NCI-H2196 treated with DMSO at 0.1 percent for 48 hours (cell line): ENCODE measurements around the gene MACROH2A2.
"Not testable (repeated sequence)": the region's sequence is repeated elsewhere in the genome, so short reads cannot be mapped to it uniquely, and the experiment has no call there.

Source experiments
- DNase-seq: peaks from one replicate; lab custom pipeline; 2025; ENCODE audit not compliant: unreplicated experiment; lab: John Stamatoyannopoulos, UW

Gene MACROH2A2

DNA sequence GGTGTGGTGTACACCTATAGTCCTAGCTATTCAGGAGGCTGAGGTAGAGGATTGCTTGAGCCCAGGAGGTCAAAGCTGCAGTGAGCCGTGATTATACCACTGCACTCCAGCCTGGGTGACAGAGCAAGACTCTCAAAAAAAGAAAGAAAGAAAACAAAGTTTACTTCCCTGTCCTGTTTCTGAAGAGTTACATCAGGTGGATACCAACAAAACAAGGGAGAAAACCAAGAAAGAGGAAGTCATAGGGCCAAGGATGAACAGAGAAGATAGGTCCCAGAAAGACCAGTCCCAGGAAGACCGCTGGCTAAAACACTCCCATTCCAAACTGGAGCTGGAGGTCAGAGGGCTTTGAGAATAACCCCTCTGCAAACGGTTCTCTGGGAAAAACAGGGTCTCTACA lies 13.5 kb downstream of the MACROH2A2 start:
- no peak for DNase-seq

DNA sequence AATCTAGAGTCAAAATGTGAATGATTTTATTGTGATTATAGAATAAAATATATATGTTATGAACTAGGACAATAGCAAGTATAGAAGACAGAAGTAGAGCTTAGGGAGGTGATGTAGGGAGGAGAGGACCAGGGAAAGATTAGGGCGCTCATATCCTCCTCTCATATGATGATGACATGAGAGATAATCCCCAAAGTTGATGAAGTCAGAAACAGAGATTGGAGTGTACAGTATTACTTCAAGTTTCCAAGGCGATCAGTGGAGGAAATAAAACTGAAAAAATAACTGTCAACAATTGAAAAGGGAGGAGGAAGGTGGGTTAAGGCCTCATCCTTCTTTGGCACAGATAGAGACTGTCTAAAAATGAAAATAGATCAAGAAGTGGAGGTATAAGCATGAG lies 14.9 kb downstream of the MACROH2A2 start:
- DNase-seq = no peak

- DNase-seq = no peak
Measured at GRCh38 chr10:70068925-70069324, 16.3 kb downstream of the MACROH2A2 start.

DNA sequence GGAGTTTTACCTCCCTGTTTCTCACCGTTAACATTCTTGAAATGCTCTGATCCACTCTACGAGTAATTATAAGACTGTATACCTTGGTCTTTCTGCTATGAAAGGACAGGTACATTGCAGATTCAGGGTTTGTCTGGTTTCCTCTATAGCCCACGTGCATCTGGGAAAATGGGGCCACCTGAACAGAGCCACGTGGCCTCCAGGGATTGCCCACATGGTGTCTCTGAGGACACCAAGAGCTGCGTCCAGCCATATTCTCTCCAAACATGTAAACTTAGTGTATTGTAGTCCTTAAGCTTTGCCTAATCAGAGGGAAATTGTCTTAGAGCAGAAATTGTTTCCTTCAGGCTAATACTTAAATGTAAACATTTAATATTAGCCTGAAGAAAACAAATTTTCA lies 16.7 kb downstream of the MACROH2A2 start:
- DNase-seq = no peak

DNA sequence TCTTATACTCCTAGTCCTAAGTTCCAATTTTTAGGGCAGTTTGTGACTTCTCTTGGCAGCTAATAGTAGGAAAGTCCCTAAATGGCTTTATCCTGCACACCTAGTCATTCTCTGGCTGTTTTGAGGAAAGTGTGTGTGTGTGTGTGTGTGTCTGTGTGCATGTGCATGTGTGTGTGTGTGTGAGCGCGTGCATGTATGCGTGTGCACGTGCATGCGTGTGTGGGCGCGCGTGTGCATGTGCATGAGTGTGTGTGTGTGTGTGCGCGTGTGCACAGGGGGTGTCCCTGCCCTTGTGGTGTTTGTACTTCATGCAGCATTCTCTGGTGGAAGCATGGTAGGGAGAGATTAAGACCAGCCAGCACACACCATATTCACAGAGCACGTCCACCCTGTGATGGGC lies 18.2 kb downstream of the MACROH2A2 start:
- DNase-seq = no peak

DNA sequence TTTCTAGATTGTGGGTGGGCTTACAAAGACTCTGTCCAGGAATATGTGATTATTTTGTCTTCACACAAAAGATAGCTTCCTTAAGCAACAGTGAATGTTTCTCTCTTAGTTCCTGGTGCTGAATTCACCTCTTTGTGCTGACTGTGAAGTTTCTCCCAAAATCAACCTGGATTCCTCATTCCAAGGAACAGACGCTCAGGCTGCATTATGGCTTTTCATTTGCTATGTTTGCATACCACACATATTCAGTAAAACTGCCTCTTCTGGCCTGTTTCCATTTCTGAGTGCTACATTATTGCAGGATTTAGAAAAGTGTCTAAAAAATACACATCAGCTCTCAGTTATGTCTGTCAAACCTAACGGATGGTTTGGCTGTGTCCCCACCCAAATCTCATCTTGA lies 21.5 kb downstream of the MACROH2A2 start:
- DNase-seq = no peak

DNA sequence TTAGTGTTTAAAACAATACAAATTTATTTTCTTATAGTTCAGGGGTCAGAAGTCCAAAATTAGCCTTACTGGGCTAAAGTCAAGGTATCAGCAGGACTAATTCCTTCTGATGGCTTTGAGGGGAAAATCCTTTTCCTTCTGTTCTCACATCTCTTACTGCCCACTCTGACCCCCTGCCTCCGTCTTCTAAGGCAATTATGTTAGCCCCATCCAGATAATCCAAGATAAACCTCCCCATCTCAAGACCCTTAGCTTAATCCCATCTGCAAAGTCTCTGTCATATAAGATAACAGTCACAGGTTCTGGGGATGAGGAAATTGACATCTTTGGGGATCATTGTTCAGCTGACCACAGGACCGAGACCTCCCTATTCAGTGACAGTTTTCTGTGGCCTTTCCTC lies 22.3 kb downstream of the MACROH2A2 start:
- DNase-seq = no peak

- no peak for DNase-seq
Measured at GRCh38 chr10:70078329-70078728, 25.7 kb downstream of the MACROH2A2 start.

GRCh38 chr10:70078937-70079336 lies 26.3 kb downstream of the MACROH2A2 start:
- DNase-seq = no peak

- not testable (repeated sequence) for DNase-seq
Measured at GRCh38 chr10:70080789-70081188, 28.1 kb downstream of the MACROH2A2 start.

DNA sequence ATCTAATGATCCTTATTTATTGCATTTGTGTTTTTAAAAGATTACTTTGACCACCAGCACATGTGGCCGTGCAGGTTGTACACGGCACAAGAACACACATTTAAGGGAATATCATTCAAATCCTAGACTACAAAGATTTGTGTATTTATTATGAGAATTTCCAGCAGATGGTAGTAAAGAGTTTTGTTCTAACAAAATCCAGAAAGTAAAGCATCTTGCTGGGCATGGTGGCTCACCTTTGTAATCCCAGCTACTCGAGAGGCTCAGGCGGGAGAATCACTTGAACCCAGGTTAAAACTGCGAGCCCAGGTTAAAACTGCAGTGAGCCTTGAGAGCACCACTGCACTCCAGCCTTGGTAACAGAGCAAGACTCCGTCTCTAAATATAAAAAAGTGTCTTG lies 31.5 kb downstream of the MACROH2A2 start:
- no peak for DNase-seq

DNA sequence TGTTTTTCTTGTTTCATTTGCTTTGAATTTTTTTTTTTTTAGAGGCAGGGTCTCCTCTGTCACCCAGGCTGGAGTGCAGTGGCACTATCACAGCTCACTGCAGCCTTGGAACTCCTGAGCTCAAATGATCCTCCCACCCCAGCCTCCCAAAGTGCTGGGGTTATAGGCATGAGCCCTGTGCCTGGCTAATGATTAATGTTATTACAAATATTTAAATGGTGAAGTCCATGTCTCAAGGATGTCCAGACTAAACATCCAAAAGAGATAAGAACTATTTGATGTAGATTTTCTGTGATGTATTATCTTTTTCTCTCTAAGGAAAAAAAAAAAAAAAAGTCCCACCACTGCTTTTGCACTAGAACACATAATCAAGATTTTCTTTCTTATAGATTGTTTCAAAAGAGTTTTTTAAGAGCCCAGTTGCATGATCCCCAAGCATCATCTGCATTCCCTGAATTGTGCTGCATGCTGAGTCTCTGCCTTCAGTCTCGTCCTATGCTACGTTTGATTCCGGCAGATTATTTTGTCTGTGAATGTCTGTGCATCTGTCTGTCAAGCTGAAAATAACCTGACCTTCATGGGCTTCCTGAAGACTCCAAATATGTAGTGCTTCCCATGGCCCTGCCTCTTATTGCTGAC lies 33.4 kb downstream of the MACROH2A2 start:
- DNase-seq = no peak

GRCh38 chr10:70087616-70088307 lies 35.1 kb downstream of the MACROH2A2 start:
- no peak for DNase-seq

- DNase-seq = no peak
Measured at GRCh38 chr10:70088308-70088698, 35.7 kb downstream of the MACROH2A2 start.

DNA sequence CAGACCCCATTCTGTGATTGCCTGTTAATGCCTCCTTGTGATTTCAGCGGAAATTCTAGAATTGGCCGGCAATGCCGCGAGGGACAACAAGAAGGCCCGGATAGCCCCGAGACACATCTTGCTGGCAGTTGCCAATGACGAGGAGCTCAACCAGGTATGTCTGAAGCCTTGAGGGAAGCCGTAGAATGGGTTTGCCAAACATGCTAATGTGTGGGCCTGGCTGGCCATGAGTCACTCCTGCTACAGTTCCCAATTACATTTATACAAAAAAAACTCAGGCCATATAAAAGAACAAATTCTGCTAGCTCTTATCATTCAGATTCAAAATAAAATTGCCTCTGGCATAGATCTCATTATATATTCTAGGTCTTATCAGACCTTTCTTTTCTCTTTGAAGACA lies 37.4 kb downstream of the MACROH2A2 start:
- no peak for DNase-seq

DNA sequence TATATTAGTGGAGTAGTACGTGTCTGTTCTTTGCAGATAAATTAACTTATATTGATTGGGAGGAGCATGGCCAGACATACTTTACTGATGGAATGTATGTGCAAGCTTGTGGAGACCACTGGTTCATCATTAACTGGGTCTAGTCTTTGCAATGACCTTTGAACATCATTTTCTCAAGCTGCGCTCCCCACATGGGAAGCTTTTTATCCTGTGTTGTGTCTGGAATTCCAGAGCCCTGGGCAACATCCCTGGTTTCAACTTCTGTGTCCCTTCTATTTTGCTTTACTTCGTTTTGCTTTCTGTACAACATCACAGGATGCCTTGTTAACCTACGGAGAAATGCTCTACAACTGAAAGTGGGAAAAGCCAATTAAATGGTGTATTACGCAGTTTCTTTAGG lies 38.3 kb downstream of the MACROH2A2 start:
- no peak for DNase-seq

DNA sequence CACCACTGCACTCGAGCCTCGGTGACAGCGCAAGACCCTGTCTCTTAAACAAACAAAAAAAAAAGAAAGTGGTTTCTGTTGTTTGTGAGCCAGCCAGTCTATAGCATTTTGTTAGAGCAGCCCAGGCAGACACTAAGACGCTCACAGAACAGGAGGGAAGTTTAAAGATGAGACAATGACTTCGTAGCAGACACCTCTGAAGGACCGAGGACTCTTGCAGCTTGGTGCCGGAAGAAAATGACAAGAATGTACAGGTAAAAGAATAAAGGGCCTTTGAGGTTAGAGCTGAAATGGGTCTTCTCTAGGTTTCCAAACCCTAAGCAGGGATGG lies 39.7 kb downstream of the MACROH2A2 start:
- DNase-seq = no peak

DNA sequence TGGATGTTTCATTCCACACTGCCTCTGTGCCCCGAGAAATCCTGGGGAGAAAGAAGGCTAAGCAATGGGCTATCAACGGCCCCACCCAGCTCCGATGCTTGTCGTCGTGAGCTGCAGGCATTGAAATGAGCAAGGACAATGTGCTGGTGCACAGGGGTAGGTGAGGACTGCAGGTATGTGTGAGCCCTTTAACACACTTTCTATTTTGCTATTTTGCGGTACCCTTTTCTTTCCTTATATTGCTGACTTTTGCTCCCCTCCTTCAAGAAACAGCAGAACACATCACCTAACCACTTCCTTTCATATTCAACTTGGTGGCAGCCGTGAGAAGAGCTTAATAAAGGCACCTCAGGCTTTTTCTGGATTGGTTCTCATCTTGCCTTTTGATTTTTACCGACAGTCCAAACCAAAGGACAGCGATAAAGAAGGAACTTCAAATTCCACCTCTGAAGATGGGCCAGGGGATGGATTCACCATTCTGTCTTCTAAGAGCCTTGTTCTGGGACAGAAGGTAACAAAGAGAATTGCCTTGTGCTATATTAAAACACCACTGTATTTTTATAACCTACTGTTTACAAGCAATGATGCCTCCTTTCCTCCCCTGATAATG lies 40.8 kb downstream of the MACROH2A2 start:
- DNase-seq = no peak

DNA sequence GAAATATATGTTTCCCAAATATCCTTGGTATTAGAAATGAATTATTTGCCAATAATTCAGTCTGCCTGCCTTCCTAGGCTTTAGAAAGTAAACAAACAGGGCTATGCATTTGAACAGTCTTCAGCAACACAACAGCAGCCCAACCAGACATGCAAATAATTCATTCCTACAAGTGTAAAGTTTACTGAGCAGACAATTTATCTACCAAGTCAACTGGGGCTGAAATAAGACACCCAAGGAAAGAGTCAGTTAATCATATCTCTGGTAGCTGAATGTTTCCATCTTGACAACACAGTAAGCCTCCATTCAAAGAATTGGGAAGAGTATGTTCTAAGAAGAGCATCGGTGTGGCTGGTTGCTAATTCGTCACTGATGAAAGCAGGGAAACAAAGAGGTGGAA lies 41.6 kb downstream of the MACROH2A2 start:
- DNase-seq = no peak

DNA sequence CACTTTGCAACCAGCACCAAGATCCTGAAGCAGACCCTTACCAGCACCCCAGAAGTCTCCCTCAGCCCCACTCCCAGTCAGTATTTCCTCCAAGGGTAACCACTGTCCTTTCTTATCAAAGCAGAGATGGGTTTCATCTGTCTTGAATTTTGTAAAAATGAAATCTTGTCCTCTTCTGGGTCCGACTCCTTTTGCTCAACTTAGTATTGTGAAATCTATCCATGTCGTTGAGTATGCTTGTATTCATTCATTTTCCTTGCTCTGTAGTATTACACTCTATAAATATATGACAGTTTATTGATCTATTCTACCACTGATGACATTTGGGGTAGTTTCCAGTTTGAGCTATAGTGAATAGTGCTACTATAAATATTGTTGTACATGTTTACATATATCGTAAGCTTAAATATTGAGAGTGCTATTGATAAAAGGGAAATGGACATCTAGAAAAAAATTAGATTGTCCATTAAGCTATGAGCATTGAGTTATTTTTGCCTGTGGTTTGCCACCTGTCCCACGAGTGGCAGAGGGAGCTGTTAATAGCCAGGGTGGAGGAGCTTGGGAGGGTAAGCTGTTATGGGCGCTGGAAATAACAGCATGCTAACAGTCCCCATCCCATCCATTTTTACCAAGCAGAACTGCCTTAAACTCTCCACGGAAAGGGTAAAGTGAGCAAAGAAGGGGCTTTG lies 43.5 kb downstream of the MACROH2A2 start:
- DNase-seq = no peak

DNA sequence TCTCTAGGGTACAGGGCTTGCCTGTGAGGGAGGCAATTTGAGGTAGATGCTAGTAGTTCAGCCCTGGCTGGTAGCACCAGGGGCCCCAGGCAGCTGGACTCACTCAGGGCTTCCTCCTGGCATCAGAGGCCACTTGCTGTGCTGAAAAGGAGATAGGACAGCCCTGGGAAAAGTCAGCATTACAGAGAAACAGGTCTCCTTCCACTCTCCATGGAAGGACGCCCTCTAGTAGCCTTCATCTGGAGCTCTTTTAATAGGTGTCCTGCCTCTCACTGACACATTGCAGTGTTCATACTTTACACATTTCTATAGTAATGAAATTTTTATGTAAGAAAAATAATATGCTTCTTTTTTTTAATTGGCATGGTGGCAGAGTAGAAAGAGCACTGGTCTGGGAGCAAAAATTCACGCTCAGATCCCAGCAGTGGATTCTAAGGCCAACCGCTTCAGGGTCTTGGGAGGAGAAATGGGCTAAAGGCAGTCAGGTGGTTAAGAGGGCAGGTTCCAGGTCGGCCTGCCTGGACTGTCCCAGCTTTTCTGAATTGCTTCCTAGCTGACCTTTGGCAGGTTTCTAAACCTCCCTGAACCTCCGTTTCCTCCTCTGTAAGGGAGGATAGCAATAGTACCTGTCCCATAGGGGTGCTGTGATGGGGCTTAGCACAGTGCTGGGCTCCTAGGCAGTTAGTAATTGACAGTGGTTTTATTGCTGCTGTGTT lies 44.2 kb downstream of the MACROH2A2 start:
- no peak for DNase-seq
